ENCODE measurements around the gene ESYT2.
"Not testable (repeated sequence)": the region's sequence is repeated elsewhere in the genome, so short reads cannot be mapped to it uniquely, and the experiment has no call there.

Gene ESYT2

GRCh38 chr7:158704524-158705233 lies 124.6 kb downstream of the ESYT2 start, which contains the start of gene NCAPG2 (continued):
- peak; percentile 84 for TF ChIP-seq ZNF513 (tag by site-specific recombination; IDR thresholded peaks at IDR 0.05)
- no peak for TF ChIP-seq ZNF830 (tag by site-specific recombination; IDR thresholded peaks at IDR 0.05; ENCODE audit: low read depth)
- no peak for TF ChIP-seq ZNF776 (tag by site-specific recombination; IDR thresholded peaks at IDR 0.05; ENCODE audit: borderline replicate concordance)
- TF ChIP-seq ZEB2 (tag by site-specific recombination; IDR thresholded peaks at IDR 0.05), result 0 out of 2 replicates have a peak, but pooled peaks have one; percentile 9
- TF ChIP-seq ZBTB11 (tag by site-specific recombination; conservative IDR thresholded peaks at IDR 0.05; ENCODE audit: low read depth), result peak; percentile 51; the same call in 1 of the 2 replicates
- TF ChIP-seq ZNF629 (tag by site-specific recombination; IDR thresholded peaks at IDR 0.05), result peak; percentile 33
- no peak for TF ChIP-seq HOXC10 (CRISPR knock-in tag; IDR thresholded peaks at IDR 0.05)
- no peak for TF ChIP-seq ZNF558 (tag by site-specific recombination; IDR thresholded peaks at IDR 0.05)
- no peak; the same call in 1 of the 2 replicates for TF ChIP-seq ZNF341 (tag by site-specific recombination; IDR thresholded peaks at IDR 0.05; ENCODE audit: low read depth)
- TF ChIP-seq ZNF621 (tag by site-specific recombination; IDR thresholded peaks at IDR 0.05), result no peak
- TF ChIP-seq ZNF677 (tag by site-specific recombination; IDR thresholded peaks at IDR 0.05), result no peak
- TF ChIP-seq ZNF324 (tag by site-specific recombination; IDR thresholded peaks at IDR 0.05), result 0 out of 2 replicates have a peak, but pooled peaks have one; percentile 21
- TF ChIP-seq ZFHX2 (tag by site-specific recombination; conservative IDR thresholded peaks at IDR 0.05), result peak; percentile 94
- TF ChIP-seq ZNF140 (tag by site-specific recombination; IDR thresholded peaks at IDR 0.05), result no peak

- not testable (repeated sequence) for H3K4me1 ChIP-seq (ENCODE audit: control insufficient read depth, insufficient read depth, low read length); H3K9me3 ChIP-seq (ENCODE audit: control insufficient read depth, insufficient read depth, low read depth, low read length)
- ChIA-PET CTCF (interaction anchor here (0.8 kb wide), 1 partner anchor 158 kb away, joined by 3 read pairs; no protein-coding TSS in a partner anchor), POLR2A (interaction anchor here (0.8 to 1.7 kb wide), 11 partner anchors 8 to 181 kb away, joined by 3 to 10 read pairs (median 4); partner anchors contain the start of gene ESYT2)
- peak overlapping the region; percentile 95 for H3K4me3 ChIP-seq (ENCODE audit: low read depth, low read length)
- H3K36me3 ChIP-seq (ENCODE audit: control insufficient read depth in 2 of 2, insufficient read depth in 1 of 2, low read length in 2 of 2), result peaks cover 0 to 41% of the 10 kb centered on the region in 2 experiments; a peak in 2 of 3 replicates
- peak; percentile 37; the same call in 1 of the 2 replicates for TF ChIP-seq SCRT2 (tag by site-specific recombination; IDR thresholded peaks at IDR 0.05)
- peak overlapping the region; percentile 65; the same call in 1 of the 2 replicates for H3K27ac ChIP-seq (ENCODE audit: extremely low read depth, low read depth, low read length)
Measured at GRCh38 chr7:158703679-158704523, 125.4 kb downstream of the ESYT2 start.

- POLR2A ChIA-PET, result no interaction called here
- CTCF ChIA-PET, result no interaction called here
- Histone ChIP-seq H3K9me3 (ENCODE audit: control insufficient read depth, insufficient read depth, low read depth, low read length) (no peaks in the 10 kb centered on the region), H3K27ac (ENCODE audit: extremely low read depth, low read depth, low read length) (no peak overlapping the region), H3K4me3 (ENCODE audit: low read depth, low read length) (peak overlapping the region; percentile 95), H3K4me1 (ENCODE audit: control insufficient read depth, insufficient read depth, low read length) (no peaks in the 10 kb centered on the region), H3K36me3 (ENCODE audit: control insufficient read depth in 2 of 2, insufficient read depth in 1 of 2, low read length in 2 of 2) (peaks cover 0 to 50% of the 10 kb centered on the region in 2 experiments; a peak in 2 of 3 replicates)
- TF ChIP-seq ZNF423 (tag by site-specific recombination; IDR thresholded peaks at IDR 0.05) (no peak), ZSCAN23 (tag by site-specific recombination; IDR thresholded peaks at IDR 0.05) (no peak), ZNF830 (tag by site-specific recombination; IDR thresholded peaks at IDR 0.05; ENCODE audit: low read depth) (no peak), ZNF354C (tag by site-specific recombination; IDR thresholded peaks at IDR 0.05; ENCODE audit: borderline replicate concordance, low read depth) (no peak), ZNF530 (tag by site-specific recombination; IDR thresholded peaks at IDR 0.05; ENCODE audit: low read depth) (no peak), GLI4 (tag by site-specific recombination; IDR thresholded peaks at IDR 0.05) (no peak), ZNF140 (tag by site-specific recombination; IDR thresholded peaks at IDR 0.05) (no peak), HOXD13 (CRISPR knock-in tag; IDR thresholded peaks at IDR 0.05; ENCODE audit: borderline replicate concordance) (no peak), ZFP3 (tag by site-specific recombination; IDR thresholded peaks at IDR 0.05; ENCODE audit: low read depth) (no peak), ZNF560 (tag by site-specific recombination; IDR thresholded peaks at IDR 0.05; ENCODE audit: borderline replicate concordance) (no peak), ZSCAN18 (tag by site-specific recombination; IDR thresholded peaks at IDR 0.05) (no peak), ZNF157 (tag by site-specific recombination; IDR thresholded peaks at IDR 0.05) (no peak)
Measured at GRCh38 chr7:158702944-158703343, 126.4 kb downstream of the ESYT2 start.
